GM12865 (cell line): ENCODE results near the gene DLG5.

ENCODE experiments used
- DNase-seq: peaks from one replicate; pipeline ENCODE4 v3.0.0; 2010; ENCODE audit warnings: low read depth
- H3K4me3 ChIP-seq: 2 replicates; pipeline ENCODE4 v1.5.1; 2011; ENCODE audit warnings: mild to moderate bottlenecking, low read depth, low read length, control low read depth
- TF ChIP-seq, protein P1 (sequence below): IDR thresholded peaks from 2 replicates; pipeline ENCODE4 v1.5.1; 2011; ENCODE audit warnings: low read length, control low read depth, low read depth, inconsistent platforms; ENCODE audit not compliant: insufficient read depth; ENCODE audit errors: missing control alignments

The DLG5 gene

DNA sequence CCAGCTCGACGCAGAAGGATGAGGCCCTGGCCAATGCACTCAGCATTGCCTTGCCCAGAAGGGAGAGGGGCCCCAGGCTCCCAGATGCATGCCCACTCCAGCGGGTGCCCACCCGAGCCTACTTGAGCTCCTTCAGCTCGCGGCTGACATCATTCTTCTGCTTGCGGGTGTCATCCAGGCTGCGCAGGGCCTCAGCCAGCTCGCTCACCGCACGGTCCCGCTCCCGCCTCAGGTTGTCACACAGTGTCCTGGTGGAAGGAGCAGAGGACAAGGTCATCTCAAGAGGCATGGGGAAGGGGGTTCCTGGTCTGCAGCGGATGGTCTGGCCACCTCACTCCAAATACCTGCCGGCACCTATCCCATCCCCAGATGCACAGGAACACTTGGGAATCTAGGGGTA, 92.8 kb downstream of the DLG5 start:
- no peak overlapping the region for H3K4me3 ChIP-seq
- no peak for DNase-seq
- TF ChIP-seq, protein P1, sequence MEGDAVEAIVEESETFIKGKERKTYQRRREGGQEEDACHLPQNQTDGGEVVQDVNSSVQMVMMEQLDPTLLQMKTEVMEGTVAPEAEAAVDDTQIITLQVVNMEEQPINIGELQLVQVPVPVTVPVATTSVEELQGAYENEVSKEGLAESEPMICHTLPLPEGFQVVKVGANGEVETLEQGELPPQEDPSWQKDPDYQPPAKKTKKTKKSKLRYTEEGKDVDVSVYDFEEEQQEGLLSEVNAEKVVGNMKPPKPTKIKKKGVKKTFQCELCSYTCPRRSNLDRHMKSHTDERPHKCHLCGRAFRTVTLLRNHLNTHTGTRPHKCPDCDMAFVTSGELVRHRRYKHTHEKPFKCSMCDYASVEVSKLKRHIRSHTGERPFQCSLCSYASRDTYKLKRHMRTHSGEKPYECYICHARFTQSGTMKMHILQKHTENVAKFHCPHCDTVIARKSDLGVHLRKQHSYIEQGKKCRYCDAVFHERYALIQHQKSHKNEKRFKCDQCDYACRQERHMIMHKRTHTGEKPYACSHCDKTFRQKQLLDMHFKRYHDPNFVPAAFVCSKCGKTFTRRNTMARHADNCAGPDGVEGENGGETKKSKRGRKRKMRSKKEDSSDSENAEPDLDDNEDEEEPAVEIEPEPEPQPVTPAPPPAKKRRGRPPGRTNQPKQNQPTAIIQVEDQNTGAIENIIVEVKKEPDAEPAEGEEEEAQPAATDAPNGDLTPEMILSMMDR: no peak

DNA sequence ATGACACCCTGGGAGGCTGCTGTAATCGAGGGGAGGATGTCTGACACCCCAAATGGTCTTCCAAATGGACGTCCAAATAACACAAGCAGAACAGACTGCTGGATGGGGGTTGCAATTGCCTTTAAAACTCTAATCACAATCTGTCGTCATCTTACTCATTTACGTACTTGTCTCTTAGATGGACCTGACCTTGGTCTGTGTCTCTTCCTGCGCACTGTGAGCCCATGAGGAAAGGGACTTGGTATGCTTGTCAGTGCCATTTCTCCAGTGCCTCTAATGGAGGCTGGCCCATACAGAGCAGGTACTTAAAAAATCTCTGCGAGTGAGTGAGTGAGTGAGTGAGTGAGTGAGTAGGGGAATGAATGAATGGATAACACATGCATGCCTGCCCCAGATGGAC, 93.3 kb downstream of the DLG5 start:
- no peak overlapping the region for H3K4me3 ChIP-seq
- no peak for DNase-seq
- TF ChIP-seq, protein P1: no peak

DNA sequence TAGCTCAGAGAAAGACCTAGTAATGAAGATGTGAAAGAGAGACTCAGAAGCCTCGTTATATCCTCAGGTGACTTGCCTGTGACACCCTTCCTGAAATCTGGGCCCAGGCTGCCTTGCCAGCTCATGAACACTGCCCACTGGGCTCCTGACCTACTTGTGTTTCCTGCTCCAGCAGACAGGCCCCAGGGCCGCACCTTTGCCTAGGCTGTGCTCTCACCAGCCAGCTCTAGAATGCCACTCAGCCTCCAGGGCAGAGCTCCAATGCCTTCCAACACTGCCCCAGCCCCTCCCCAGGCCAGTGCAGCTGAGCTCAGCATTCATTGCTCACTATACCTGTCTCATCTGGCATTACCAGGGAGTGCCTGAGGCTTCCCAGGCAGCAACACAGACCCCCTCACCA, 94.3 kb downstream of the DLG5 start:
- TF ChIP-seq, protein P1: no peak
- DNase-seq: no peak
- H3K4me3 ChIP-seq: no peak overlapping the region

DNA sequence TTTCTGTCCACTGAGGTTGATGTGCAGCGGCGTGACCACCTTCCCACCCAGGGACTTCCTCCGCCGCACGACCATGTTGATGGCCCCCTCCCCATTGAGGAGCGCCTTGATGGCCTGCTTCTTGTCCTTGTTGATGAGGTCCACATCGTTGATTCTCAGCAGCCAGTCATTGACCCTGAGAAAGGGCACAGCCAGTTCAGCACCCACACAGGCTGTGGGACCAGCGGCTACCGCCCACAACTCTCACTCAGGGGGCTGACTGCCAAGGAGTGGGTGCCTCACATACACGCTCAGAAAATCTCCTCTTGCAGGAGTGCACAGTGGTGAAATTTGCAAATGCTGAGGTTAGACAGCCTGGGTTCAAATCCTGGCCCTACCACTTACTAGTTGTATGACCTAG, 97.2 kb downstream of the DLG5 start:
- TF ChIP-seq, protein P1: no peak
- H3K4me3 ChIP-seq: no peak overlapping the region
- no peak for DNase-seq

DNA sequence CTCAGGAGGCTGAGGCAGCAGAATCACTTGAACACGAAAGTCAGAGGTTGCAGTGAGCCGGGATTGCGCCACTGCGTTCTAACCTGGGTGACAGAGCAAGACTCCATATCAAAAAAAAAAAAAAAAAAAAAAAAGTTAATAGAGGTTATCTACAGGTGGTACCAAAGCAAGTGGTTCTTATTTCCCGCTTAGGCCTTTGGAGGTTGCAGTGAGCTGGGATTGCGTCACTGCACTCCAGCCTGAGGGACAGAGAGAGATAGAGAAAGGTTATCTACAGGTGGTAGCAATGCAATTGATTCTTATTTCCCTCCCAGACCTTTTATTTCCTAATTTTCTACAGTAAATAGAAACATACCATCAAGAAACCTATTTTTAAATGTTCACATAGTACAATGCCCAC, 98.2 kb downstream of the DLG5 start:
- no peak overlapping the region for H3K4me3 ChIP-seq
- no peak for DNase-seq
- TF ChIP-seq, protein P1: no peak

DNA sequence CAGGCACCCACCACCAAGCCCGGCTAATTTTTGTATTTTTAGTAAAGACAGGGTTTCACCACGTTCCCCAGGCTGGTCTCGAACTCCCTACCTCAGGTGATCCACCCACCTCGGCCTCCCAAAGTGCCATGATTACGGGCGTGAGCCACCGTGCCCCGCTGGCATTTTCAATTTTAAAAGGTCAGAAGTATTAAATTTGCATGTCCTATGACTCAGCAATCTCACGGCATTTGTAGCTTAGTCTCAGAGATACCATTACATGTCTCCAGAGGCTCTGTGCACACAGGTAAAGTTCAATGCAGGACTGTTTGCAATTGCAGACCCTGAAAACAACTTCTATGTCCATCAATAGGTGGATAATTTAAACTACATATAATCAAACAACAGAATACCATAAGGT, 99.2 kb downstream of the DLG5 start:
- TF ChIP-seq, protein P1: no peak
- no peak overlapping the region for H3K4me3 ChIP-seq
- DNase-seq: no peak

DNA sequence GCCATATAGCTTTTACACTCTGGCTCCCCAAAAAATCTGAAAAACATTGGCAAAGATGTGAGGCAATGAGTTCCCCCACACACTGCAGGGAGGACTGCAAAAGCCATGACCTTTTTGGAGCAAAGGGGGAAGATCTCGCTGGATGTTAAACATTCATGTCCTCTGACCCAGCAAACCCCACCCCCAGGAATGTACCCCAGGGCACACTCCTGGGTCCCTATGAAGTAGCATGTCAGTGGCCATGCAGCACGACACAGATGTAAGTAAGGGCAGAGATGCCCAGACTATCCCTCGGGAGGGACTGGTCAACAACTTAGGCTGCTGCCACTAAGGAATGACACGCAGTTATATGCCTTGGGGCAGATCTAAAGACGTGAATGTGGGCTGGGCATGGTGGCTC, 100.6 kb downstream of the DLG5 start:
- H3K4me3 ChIP-seq: no peak overlapping the region
- TF ChIP-seq, protein P1: no peak
- no peak for DNase-seq
